ENCODE results near the gene FBXL19.
A peak's percentile ranks its signal among the peaks of the same experiment; 100 is the strongest.

Gene FBXL19

GRCh38 chr16:30920891-30921290 is 2.5 kb upstream of the FBXL19 start (continued):
- TF ChIP-seq, protein P1, sequence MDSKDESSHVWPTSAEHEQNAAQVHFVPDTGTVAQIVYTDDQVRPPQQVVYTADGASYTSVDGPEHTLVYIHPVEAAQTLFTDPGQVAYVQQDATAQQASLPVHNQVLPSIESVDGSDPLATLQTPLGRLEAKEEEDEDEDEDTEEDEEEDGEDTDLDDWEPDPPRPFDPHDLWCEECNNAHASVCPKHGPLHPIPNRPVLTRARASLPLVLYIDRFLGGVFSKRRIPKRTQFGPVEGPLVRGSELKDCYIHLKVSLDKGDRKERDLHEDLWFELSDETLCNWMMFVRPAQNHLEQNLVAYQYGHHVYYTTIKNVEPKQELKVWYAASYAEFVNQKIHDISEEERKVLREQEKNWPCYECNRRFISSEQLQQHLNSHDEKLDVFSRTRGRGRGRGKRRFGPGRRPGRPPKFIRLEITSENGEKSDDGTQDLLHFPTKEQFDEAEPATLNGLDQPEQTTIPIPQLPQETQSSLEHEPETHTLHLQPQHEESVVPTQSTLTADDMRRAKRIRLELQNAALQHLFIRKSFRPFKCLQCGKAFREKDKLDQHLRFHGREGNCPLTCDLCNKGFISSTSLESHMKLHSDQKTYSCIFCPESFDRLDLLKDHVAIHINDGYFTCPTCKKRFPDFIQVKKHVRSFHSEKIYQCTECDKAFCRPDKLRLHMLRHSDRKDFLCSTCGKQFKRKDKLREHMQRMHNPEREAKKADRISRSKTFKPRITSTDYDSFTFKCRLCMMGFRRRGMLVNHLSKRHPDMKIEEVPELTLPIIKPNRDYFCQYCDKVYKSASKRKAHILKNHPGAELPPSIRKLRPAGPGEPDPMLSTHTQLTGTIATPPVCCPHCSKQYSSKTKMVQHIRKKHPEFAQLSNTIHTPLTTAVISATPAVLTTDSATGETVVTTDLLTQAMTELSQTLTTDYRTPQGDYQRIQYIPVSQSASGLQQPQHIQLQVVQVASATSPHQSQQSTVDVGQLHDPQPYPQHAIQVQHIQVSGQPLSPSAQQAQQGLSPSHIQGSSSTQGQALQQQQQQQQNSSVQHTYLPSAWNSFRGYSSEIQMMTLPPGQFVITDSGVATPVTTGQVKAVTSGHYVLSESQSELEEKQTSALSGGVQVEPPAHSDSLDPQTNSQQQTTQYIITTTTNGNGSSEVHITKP (tag by site-specific recombination; IDR thresholded peaks at IDR 0.05), result no peak

DNA sequence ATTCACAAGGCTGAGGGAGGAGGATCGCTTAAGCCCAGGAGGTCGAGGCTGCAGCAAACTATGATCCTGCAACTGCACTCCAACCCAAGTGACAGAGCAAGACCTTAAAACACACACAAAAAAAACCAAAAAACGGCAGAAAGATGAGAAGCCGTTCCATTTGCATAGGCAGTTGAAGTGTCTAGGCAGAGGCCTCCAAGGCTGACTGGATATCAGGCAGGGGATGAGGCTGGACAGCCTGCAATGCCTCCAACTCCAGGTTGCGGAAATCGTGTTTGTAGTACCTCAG is 2.0 kb upstream of the FBXL19 start:
- no peaks in the 10 kb centered on the region for H3K9me3 ChIP-seq (ENCODE audit: control insufficient read depth, insufficient read depth, low read depth, low read length)
- TF ChIP-seq ZNF654 (tag by site-specific recombination; IDR thresholded peaks at IDR 0.05; ENCODE audit: low read depth) (no peak), ZNF146 (tag by site-specific recombination; IDR thresholded peaks at IDR 0.05) (no peak), ZNF558 (tag by site-specific recombination; IDR thresholded peaks at IDR 0.05) (no peak), ZNF530 (tag by site-specific recombination; IDR thresholded peaks at IDR 0.05; ENCODE audit: low read depth) (no peak), ZNF266 (tag by site-specific recombination; IDR thresholded peaks at IDR 0.05; ENCODE audit: low read depth) (no peak), ZNF596 (tag by site-specific recombination; IDR thresholded peaks at IDR 0.05) (no peak), ZNF335 (tag by site-specific recombination; conservative IDR thresholded peaks at IDR 0.05) (peak; percentile 43), ZNF621 (tag by site-specific recombination; IDR thresholded peaks at IDR 0.05) (no peak), SP7 (tag by site-specific recombination; IDR thresholded peaks at IDR 0.05) (0 out of 2 replicates have a peak, but pooled peaks have one; percentile 18), ZNF184 (tag by site-specific recombination; IDR thresholded peaks at IDR 0.05) (no peak), ZNF175 (tag by site-specific recombination; IDR thresholded peaks at IDR 0.05) (no peak), RBAK (tag by site-specific recombination; IDR thresholded peaks at IDR 0.05) (no peak), ZNF426 (tag by site-specific recombination; IDR thresholded peaks at IDR 0.05) (no peak), ZNF76 (tag by site-specific recombination; IDR thresholded peaks at IDR 0.05; ENCODE audit: borderline replicate concordance, low read depth) (no peak), ZSCAN23 (tag by site-specific recombination; IDR thresholded peaks at IDR 0.05) (0 out of 2 replicates have a peak, but pooled peaks have one; percentile 0)
- TF ChIP-seq, protein P2, sequence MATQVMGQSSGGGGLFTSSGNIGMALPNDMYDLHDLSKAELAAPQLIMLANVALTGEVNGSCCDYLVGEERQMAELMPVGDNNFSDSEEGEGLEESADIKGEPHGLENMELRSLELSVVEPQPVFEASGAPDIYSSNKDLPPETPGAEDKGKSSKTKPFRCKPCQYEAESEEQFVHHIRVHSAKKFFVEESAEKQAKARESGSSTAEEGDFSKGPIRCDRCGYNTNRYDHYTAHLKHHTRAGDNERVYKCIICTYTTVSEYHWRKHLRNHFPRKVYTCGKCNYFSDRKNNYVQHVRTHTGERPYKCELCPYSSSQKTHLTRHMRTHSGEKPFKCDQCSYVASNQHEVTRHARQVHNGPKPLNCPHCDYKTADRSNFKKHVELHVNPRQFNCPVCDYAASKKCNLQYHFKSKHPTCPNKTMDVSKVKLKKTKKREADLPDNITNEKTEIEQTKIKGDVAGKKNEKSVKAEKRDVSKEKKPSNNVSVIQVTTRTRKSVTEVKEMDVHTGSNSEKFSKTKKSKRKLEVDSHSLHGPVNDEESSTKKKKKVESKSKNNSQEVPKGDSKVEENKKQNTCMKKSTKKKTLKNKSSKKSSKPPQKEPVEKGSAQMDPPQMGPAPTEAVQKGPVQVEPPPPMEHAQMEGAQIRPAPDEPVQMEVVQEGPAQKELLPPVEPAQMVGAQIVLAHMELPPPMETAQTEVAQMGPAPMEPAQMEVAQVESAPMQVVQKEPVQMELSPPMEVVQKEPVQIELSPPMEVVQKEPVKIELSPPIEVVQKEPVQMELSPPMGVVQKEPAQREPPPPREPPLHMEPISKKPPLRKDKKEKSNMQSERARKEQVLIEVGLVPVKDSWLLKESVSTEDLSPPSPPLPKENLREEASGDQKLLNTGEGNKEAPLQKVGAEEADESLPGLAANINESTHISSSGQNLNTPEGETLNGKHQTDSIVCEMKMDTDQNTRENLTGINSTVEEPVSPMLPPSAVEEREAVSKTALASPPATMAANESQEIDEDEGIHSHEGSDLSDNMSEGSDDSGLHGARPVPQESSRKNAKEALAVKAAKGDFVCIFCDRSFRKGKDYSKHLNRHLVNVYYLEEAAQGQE (tag by site-specific recombination; IDR thresholded peaks at IDR 0.05), result peak; percentile 86
- TF ChIP-seq, protein P3, sequence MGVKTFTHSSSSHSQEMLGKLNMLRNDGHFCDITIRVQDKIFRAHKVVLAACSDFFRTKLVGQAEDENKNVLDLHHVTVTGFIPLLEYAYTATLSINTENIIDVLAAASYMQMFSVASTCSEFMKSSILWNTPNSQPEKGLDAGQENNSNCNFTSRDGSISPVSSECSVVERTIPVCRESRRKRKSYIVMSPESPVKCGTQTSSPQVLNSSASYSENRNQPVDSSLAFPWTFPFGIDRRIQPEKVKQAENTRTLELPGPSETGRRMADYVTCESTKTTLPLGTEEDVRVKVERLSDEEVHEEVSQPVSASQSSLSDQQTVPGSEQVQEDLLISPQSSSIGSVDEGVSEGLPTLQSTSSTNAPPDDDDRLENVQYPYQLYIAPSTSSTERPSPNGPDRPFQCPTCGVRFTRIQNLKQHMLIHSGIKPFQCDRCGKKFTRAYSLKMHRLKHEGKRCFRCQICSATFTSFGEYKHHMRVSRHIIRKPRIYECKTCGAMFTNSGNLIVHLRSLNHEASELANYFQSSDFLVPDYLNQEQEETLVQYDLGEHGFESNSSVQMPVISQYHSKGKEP (tag by site-specific recombination; IDR thresholded peaks at IDR 0.05), result 0 out of 2 replicates have a peak, but pooled peaks have one; percentile 45
- TF ChIP-seq, protein P4, sequence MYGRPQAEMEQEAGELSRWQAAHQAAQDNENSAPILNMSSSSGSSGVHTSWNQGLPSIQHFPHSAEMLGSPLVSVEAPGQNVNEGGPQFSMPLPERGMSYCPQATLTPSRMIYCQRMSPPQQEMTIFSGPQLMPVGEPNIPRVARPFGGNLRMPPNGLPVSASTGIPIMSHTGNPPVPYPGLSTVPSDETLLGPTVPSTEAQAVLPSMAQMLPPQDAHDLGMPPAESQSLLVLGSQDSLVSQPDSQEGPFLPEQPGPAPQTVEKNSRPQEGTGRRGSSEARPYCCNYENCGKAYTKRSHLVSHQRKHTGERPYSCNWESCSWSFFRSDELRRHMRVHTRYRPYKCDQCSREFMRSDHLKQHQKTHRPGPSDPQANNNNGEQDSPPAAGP (tag by site-specific recombination; IDR thresholded peaks at IDR 0.05), result no peak
- no peak overlapping the region for H3K27ac ChIP-seq (ENCODE audit: extremely low read depth, low read depth, low read length)
- no peaks in the 10 kb centered on the region for H3K4me1 ChIP-seq (ENCODE audit: control insufficient read depth, insufficient read depth, low read length)
- no peak overlapping the region for H3K4me3 ChIP-seq (ENCODE audit: low read depth, low read length)
- peaks cover 0 to 18% of the 10 kb centered on the region in 2 experiments; a peak in 1 of 3 replicates for H3K36me3 ChIP-seq (ENCODE audit: control insufficient read depth in 2 of 2, insufficient read depth in 1 of 2, low read length in 2 of 2)
- ChIA-PET CTCF (interaction anchor here (0.9 to 4.0 kb wide), 5 partner anchors 21 to 1068 kb away, joined by 3 to 31 read pairs (median 4); no protein-coding TSS in a partner anchor), POLR2A (no interaction called here)
